Measurements from ENCODE around the gene CACNA2D3. TPM values are rescaled to one million over a fixed set of nuclear protein-coding genes. Genes with fewer than 3 reads are reported as not detected.

The CACNA2D3 gene
- polyA plus RNA-seq, 3 donors = 8.3 to 21.5 (median 10.4) TPM

- H3K27me3 ChIP-seq (ENCODE audit: control insufficient read depth in 2 of 2, insufficient read depth in 2 of 2, low read length in 2 of 2) = no peaks in the 10 kb centered on the region
These were observed 650.4 kb downstream of the CACNA2D3 start for GRCh38 chr3:54772746-54773145.

DNA sequence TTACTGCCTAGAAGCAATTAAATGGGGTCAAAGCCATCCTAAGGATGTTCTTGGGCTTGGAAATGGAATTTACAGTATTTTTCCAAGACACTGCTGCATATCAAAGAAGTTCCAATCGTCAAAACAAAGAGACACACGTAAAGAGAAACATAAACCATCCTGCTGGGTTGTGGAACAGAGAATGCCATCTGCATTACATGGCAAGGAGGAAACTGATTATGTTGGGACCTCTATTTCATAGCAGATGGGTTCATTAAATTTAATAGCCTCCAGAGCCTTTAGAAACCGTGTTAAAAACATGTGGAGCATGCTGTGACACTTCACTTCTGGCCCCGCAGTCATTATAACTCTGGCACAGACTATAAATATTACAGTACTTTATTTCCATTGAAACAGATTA, 650.9 kb downstream of the CACNA2D3 start:
- no peaks in the 10 kb centered on the region for H3K4me1 ChIP-seq (ENCODE audit: control insufficient read depth in 1 of 2, insufficient read depth in 2 of 2, low read length in 2 of 2)
- H3K27me3 ChIP-seq (ENCODE audit: control insufficient read depth in 2 of 2, insufficient read depth in 2 of 2, low read length in 2 of 2) = no peaks in the 10 kb centered on the region
- peaks cover 0 to 6% (median 3%) of the 10 kb centered on the region in 7 donors for H3K9me3 Mint-ChIP-seq
- no peak for DNase-seq
- intact Hi-C loops (cut with micrococcal nuclease) = no loop called here
- no peaks in the 10 kb centered on the region for H4K20me1 ChIP-seq (ENCODE audit: insufficient read depth, low read length)
- no peaks in the 10 kb centered on the region for H3K36me3 ChIP-seq (replicated peaks in 1 of 2; ENCODE audit: control insufficient read depth in 1 of 2, insufficient read depth in 2 of 2, low read length in 2 of 2)
- no peak overlapping the region for H3K27ac Mint-ChIP-seq
- H3K9me3 ChIP-seq (replicated peaks in 1 of 2; ENCODE audit: control insufficient read depth in 1 of 2, insufficient read depth in 1 of 2, low read length in 2 of 2) = peaks cover 0 to 4% of the 10 kb centered on the region in 2 donors
- H3K4me3 ChIP-seq (replicated peaks in 1 of 3; ENCODE audit: low read depth in 2 of 3, low read length in 3 of 3) = no peak overlapping the region
- no peak overlapping the region for H2AFZ ChIP-seq (ENCODE audit: insufficient read depth, low read depth, low read length, poor library complexity, severe bottlenecking)
- no peaks in the 10 kb centered on the region for H3K79me2 ChIP-seq (ENCODE audit: insufficient read depth, low read length)
- no peak overlapping the region for H3K27ac ChIP-seq (ENCODE audit: low read depth in 1 of 2, low read length in 2 of 2)
- TF ChIP-seq CTCF (IDR thresholded peaks at IDR 0.05) = no peak
- no peaks in the 10 kb centered on the region for H3K4me1 Mint-ChIP-seq
- H3K4me3 Mint-ChIP-seq = no peak overlapping the region
- no peak overlapping the region for H3K4me2 ChIP-seq (replicated peaks; ENCODE audit: extremely low read depth, low read length, poor library complexity, severe bottlenecking)
- H3K9ac ChIP-seq (ENCODE audit: insufficient read depth, low read length, poor library complexity, severe bottlenecking) = no peak overlapping the region
- no peaks in the 10 kb centered on the region for H3K36me3 Mint-ChIP-seq
- WGBS (ENCODE audit: insufficient coverage) = no CpG with 5 or more reads among the region's 4 CpGs
- H3K27me3 Mint-ChIP-seq (ENCODE audit: low read depth in 3 of 3) = peaks cover 0 to 2% (median 1%) of the 10 kb centered on the region in 3 donors

More at GRCh38 chr3:54772746-54773145, 650.4 kb downstream of the CACNA2D3 start:
- Mint-ChIP-seq H3K27me3 (ENCODE audit: low read depth in 3 of 3) (peaks cover 0 to 2% (median 1%) of the 10 kb centered on the region in 3 donors), H3K4me1 (no peaks in the 10 kb centered on the region), H3K4me3 (no peak overlapping the region), H3K36me3 (no peaks in the 10 kb centered on the region), H3K27ac (no peak overlapping the region), H3K9me3 (peaks cover 0 to 6% (median 2%) of the 10 kb centered on the region in 7 donors)
- Histone ChIP-seq H4K20me1 (ENCODE audit: insufficient read depth, low read length) (no peaks in the 10 kb centered on the region), H3K4me1 (ENCODE audit: control insufficient read depth in 1 of 2, insufficient read depth in 2 of 2, low read length in 2 of 2) (no peaks in the 10 kb centered on the region), H3K4me2 (replicated peaks; ENCODE audit: extremely low read depth, low read length, poor library complexity, severe bottlenecking) (no peak overlapping the region), H3K4me3 (replicated peaks in 1 of 3; ENCODE audit: low read depth in 2 of 3, low read length in 3 of 3) (no peak overlapping the region), H3K9ac (ENCODE audit: insufficient read depth, low read length, poor library complexity, severe bottlenecking) (no peak overlapping the region), H3K79me2 (ENCODE audit: insufficient read depth, low read length) (no peaks in the 10 kb centered on the region), H2AFZ (ENCODE audit: insufficient read depth, low read depth, low read length, poor library complexity, severe bottlenecking) (no peak overlapping the region), H3K9me3 (replicated peaks in 1 of 2; ENCODE audit: control insufficient read depth in 1 of 2, insufficient read depth in 1 of 2, low read length in 2 of 2) (peaks cover 0 to under 1% of the 10 kb centered on the region in 2 donors), H3K36me3 (replicated peaks in 1 of 2; ENCODE audit: control insufficient read depth in 1 of 2, insufficient read depth in 2 of 2, low read length in 2 of 2) (no peaks in the 10 kb centered on the region), H3K27ac (ENCODE audit: low read depth in 1 of 2, low read length in 2 of 2) (no peak overlapping the region)
- no peak for DNase-seq
- TF ChIP-seq CTCF (IDR thresholded peaks at IDR 0.05) = no peak
- no CpG with 5 or more reads among the region's 2 CpGs for WGBS (ENCODE audit: insufficient coverage)
- intact Hi-C loops (cut with micrococcal nuclease) = no loop called here

All from CD14-positive monocyte (primary cell).